HepG2 (cell line): ENCODE measurements around the gene CARMIL1. TPM values are rescaled to one million over a fixed set of nuclear protein-coding genes. Genes with fewer than 3 reads are reported as not detected.

ENCODE experiments used
- ATAC-seq: fragments of 200-7000 bp; cut with Tn5 transposase; 3 replicates; pipeline ENCODE4 v1.9.1; 2020; ENCODE audit warnings: mild to moderate bottlenecking, moderate library complexity
- BruUV-seq: library from RNA; stranded (reverse); fragments of 400-500 nt; replicated peaks from 2 replicates; lab custom pipeline; 2021; lab: Mats Ljungman, UMichigan
- CTCF ChIA-PET: fragments of 300-600 bp; formaldehyde crosslinking; extraction: SDS; loops from one replicate; lab custom pipeline; 2021; ENCODE audit warnings: low total read pairs, inconsistent platforms, low intra/inter-chr PET ratio; lab: Yijun Ruan, JAX
- POLR2A ChIA-PET: fragments of 350-600 bp; sonication (Branson Sonifier 250); formaldehyde crosslinking; loops from one replicate; lab custom pipeline; 2020; ENCODE audit warnings: antibody characterized with exemption, inconsistent platforms; lab: Yijun Ruan, JAX
- DNase-seq: peaks from one replicate; pipeline ENCODE4 v3.0.0-alpha.2; 2015; ENCODE audit warnings: low spot score
- FAIRE-seq: peaks from 3 replicates; lab custom pipeline; 2011; peaks lifted over from hg19 to GRCh38; lab: Jason Lieb, UNC
- H2AFZ ChIP-seq: one replicate; pipeline ENCODE4 v1.6.1; 2011; ENCODE audit warnings: low read length, inconsistent platforms
- H3K27ac ChIP-seq: fragments of 300-600 bp; 3 replicates; pipeline ENCODE4 v1.8.0; 2011; ENCODE audit warnings: mixed run types, mild to moderate bottlenecking, mixed read lengths, low read length, inconsistent platforms; ENCODE audit not compliant: insufficient read depth; ENCODE audit errors: extremely low read length
- H3K27me3 ChIP-seq, 2 experiments: fragments of 200-600 bp in 1 of 2; 2 replicates in 1 of 2; 3 replicates in 1 of 2; pipeline versions ENCODE4 v1.6.0 to v1.8.0; 2011; ENCODE audit warnings: low read length in 2 of 2, mild to moderate bottlenecking in 2 of 2, moderate library complexity in 2 of 2, inconsistent platforms in 1 of 2; ENCODE audit not compliant: insufficient read depth in 2 of 2, control insufficient read depth in 1 of 2
- H3K36me3 ChIP-seq, 2 experiments: fragments of 200-600 bp in 1 of 2; replicated peaks in 1 of 2; 2 replicates in 1 of 2; 3 replicates in 1 of 2; pipeline versions ENCODE4 v1.5.1 to v1.8.0; 2011; ENCODE audit warnings: low read length in 2 of 2, inconsistent platforms in 1 of 2; ENCODE audit not compliant: insufficient read depth in 2 of 2, control insufficient read depth in 1 of 2
- H3K4me1 ChIP-seq: 2 replicates; pipeline ENCODE4 v1.5.1; 2012; ENCODE audit warnings: low read length, inconsistent platforms; ENCODE audit not compliant: insufficient read depth
- H3K4me2 ChIP-seq: 2 replicates; pipeline ENCODE4 v1.6.0; 2011; ENCODE audit warnings: low read depth, low read length, inconsistent platforms
- H3K4me3 ChIP-seq, 3 experiments: fragments of 200-600 bp in 1 of 3; sonication (generic), shearing (Covaris generic) in 1 of 3; replicated peaks in 1 of 3; 2 replicates each; pipeline ENCODE4 v1.5.1; 2011 to 2016; ENCODE audit warnings: low read length in 3 of 3, inconsistent platforms in 2 of 3, low read depth in 2 of 3, mild to moderate bottlenecking in 2 of 3, control low read depth in 1 of 3, mixed read lengths in 1 of 3; ENCODE audit not compliant: insufficient read depth in 1 of 3
- H3K79me2 ChIP-seq: one replicate; pipeline ENCODE4 v1.6.1; 2011; ENCODE audit warnings: low read length, inconsistent platforms; ENCODE audit not compliant: insufficient read depth
- H3K9ac ChIP-seq: 2 replicates; pipeline ENCODE4 v1.6.0; 2011; ENCODE audit warnings: mild to moderate bottlenecking, low read depth, low read length, inconsistent platforms; ENCODE audit not compliant: insufficient read depth
- H3K9me3 ChIP-seq: 2 replicates; pipeline ENCODE4 v1.5.1; 2012; ENCODE audit warnings: mild to moderate bottlenecking, low read length
- H4K20me1 ChIP-seq: 2 replicates; pipeline ENCODE4 v1.6.0; 2011; ENCODE audit warnings: inconsistent platforms, mild to moderate bottlenecking, low read length, moderate library complexity; ENCODE audit not compliant: insufficient read depth
- BCLAF1 ChIP-seq: fragments of 450-650 bp; IDR thresholded peaks from 2 replicates; pipeline ENCODE4 v1.6.1; 2017; ENCODE audit warnings: mild to moderate bottlenecking
- MIER3 ChIP-seq: IDR thresholded peaks from 2 replicates; pipeline ENCODE4 v1.6.1; 2016; ENCODE audit warnings: missing compliant biosample characterization, borderline replicate concordance
- MXD1 ChIP-seq: sonication (generic); formaldehyde crosslinking; IDR thresholded peaks from 2 replicates; pipeline ENCODE4 v1.4.0; 2020; ENCODE audit warnings: mild to moderate bottlenecking, missing genetic modification reagents
- PITX1 ChIP-seq: sonication (generic); formaldehyde crosslinking; IDR thresholded peaks from 2 replicates; pipeline ENCODE4 v1.5.1; 2020; ENCODE audit warnings: mild to moderate bottlenecking, missing genetic modification reagents
- TEAD3 ChIP-seq: optimal IDR thresholded peaks from 2 replicates; pipeline ENCODE3; 2016; ENCODE audit warnings: borderline replicate concordance
- ZBTB3 ChIP-seq: sonication (generic); formaldehyde crosslinking; IDR thresholded peaks from 2 replicates; pipeline ENCODE4 v1.4.0; 2020; ENCODE audit warnings: low read depth, mild to moderate bottlenecking, moderate library complexity, missing genetic modification reagents, borderline replicate concordance
- ZNF33B ChIP-seq: sonication (generic); formaldehyde crosslinking; IDR thresholded peaks from 2 replicates; pipeline ENCODE4 v1.5.1; 2020; ENCODE audit warnings: mild to moderate bottlenecking, missing genetic modification reagents
- ZNF484 ChIP-seq: sonication (generic); formaldehyde crosslinking; IDR thresholded peaks from 2 replicates; pipeline ENCODE4 v1.5.1; 2020; ENCODE audit warnings: mild to moderate bottlenecking, low read depth, missing genetic modification reagents, borderline replicate concordance
- ZSCAN30 ChIP-seq: sonication (generic); formaldehyde crosslinking; IDR thresholded peaks from 2 replicates; pipeline ENCODE4 v1.5.0; 2020; ENCODE audit warnings: mild to moderate bottlenecking, missing genetic modification reagents
- WGBS: methylation state at CpG from one replicate; pipeline ENCODE4 v1.1.6; 2017; ENCODE audit warnings: low lambda C conversion rate; 5-methylcytosine and 5-hydroxymethylcytosine counted together
- in situ Hi-C: cut with HindIII; loops from 2 replicates; pipeline ENCODE4 v1.10.0; 2017; ENCODE audit warnings: low pct_unique_long_range_greater_than_20kb; ENCODE audit not compliant: extremely low pct_ligation_motif_present
- intact Hi-C: fragments of 100-400 bp; cut with micrococcal nuclease; formaldehyde crosslinking; loops from one replicate; pipeline ENCODE4 v1.10.0; 2022; ENCODE audit not compliant: unreplicated experiment
- polyA plus RNA-seq, 8 experiments: library from polyadenylated mRNA; depleted of rRNA in 3 of 8; stranded (reverse) in 7 of 8; unstranded in 1 of 8; fragments of >200 nt; fragmentation: Illumina TruSeq in 4 of 8; extraction: Trizol in 4 of 8; gene quantifications; 2 replicates each; pipeline versions ENCODE4 v1.2.1 to v1.2.3, GENCODE V29; 2011 to 2016; ENCODE audit warnings: low read depth in 4 of 8, missing spikeins in 1 of 8, mixed read lengths in 1 of 8; ENCODE audit not compliant: insufficient read depth in 1 of 8
- total RNA-seq, 5 experiments: library from RNA; depleted of rRNA; stranded (reverse); fragments of >200 nt; fragmentation: Illumina TruSeq; extraction: Trizol; gene quantifications; 2 replicates each; pipeline ENCODE4 v1.2.3, GENCODE V29; 2016; ENCODE audit warnings: low read depth in 1 of 5

The CARMIL1 gene
- total and polyA plus RNA-seq, 2 of the 13 experiments (the other 11 are each of a cell fraction or from before 2014, with no cell fraction given): 1.8 to 2.6 TPM

- no peak for TF ChIP-seq MXD1 (CRISPR knock-in tag)
- TF ChIP-seq ZNF484 (CRISPR knock-in tag): no peak
- no peak for TF ChIP-seq MIER3 (CRISPR knock-in tag)
- no peak for TF ChIP-seq TEAD3 (CRISPR knock-in tag)
- no peak for TF ChIP-seq ZBTB3 (CRISPR knock-in tag)
- no peak for TF ChIP-seq ZSCAN30 (CRISPR knock-in tag)
Measured at GRCh38 chr6:25615471-25615870, 336.3 kb downstream of the CARMIL1 start (continued).

- H2AFZ ChIP-seq: no peak overlapping the region
Measured at GRCh38 chr6:25617997-25618396, 338.8 kb downstream of the CARMIL1 start.

More at GRCh38 chr6:25617997-25618396, 338.8 kb downstream of the CARMIL1 start:
- H3K4me3 ChIP-seq: no peak overlapping the region
- no peaks in the 10 kb centered on the region for H4K20me1 ChIP-seq
- no peaks in the 10 kb centered on the region for H3K9me3 ChIP-seq
- in situ Hi-C loops: no loop called here
- no TSS peak for BruUV-seq
- H3K4me2 ChIP-seq: no peak overlapping the region
- WGBS: 77% methylated on average over 2 of the region's 2 CpGs
- intact Hi-C loops: no loop called here
- DNase-seq (no peak), FAIRE-seq (no peak), ATAC-seq (no peak)
- H3K79me2 ChIP-seq: no peaks in the 10 kb centered on the region
- H3K4me1 ChIP-seq: no peaks in the 10 kb centered on the region
- ChIA-PET POLR2A (no interaction called here), CTCF (no interaction called here)
- no peak for TF ChIP-seq BCLAF1
- TF ChIP-seq ZNF33B (CRISPR knock-in tag): no peak
- no peak for TF ChIP-seq PITX1 (CRISPR knock-in tag)
- H3K9ac ChIP-seq: no peak overlapping the region
- no peaks in the 10 kb centered on the region for H3K27me3 ChIP-seq
- H3K36me3 ChIP-seq: no peaks in the 10 kb centered on the region
- no peak overlapping the region for H3K27ac ChIP-seq
